H1 (cell line): ENCODE results near the gene HIVEP3. TPM values are rescaled to one million over a fixed set of nuclear protein-coding genes. Genes with fewer than 3 reads are reported as not detected.

Experiments
- POLR2A ChIP-seq, 2 experiments: IDR thresholded peaks; 1 replicate in 1 of 2; 2 replicates in 1 of 2; pipeline ENCODE4 v1.6.1; 2011; ENCODE audit warnings: low read depth in 2 of 2, low read length in 2 of 2, mild to moderate bottlenecking in 2 of 2; ENCODE audit errors: control extremely low read depth in 1 of 2
- RXRA ChIP-seq: IDR thresholded peaks from 2 replicates; pipeline ENCODE4 v1.6.1; 2011; ENCODE audit warnings: low read depth, mild to moderate bottlenecking, low read length, moderate library complexity; ENCODE audit not compliant: insufficient read depth
- SIN3A ChIP-seq, 2 experiments: IDR thresholded peaks in 1 of 2; conservative IDR thresholded peaks in 1 of 2; 2 replicates each; pipeline ENCODE4 v1.6.1; 2011 to 2012; ENCODE audit warnings: low read length in 2 of 2, improper control_type of control experiment in 1 of 2, low read depth in 1 of 2, mild to moderate bottlenecking in 1 of 2
- SIRT6 ChIP-seq: IDR thresholded peaks from one replicate; pipeline ENCODE4 v1.7.1; 2012; ENCODE audit warnings: low read length, inconsistent platforms
- TAF1 ChIP-seq: IDR thresholded peaks from 2 replicates; pipeline ENCODE4 v1.6.1; 2011; ENCODE audit warnings: mild to moderate bottlenecking, low read depth, low read length
- polyA plus RNA-seq, 7 experiments: library from polyadenylated mRNA; depleted of rRNA in 3 of 7; stranded (reverse) in 5 of 7; unstranded in 2 of 7; fragments of >200 nt in 5 of 7; fragments of 200-250 nt in 2 of 7; gene quantifications; 1 replicate in 5 of 7; 2 replicates in 1 of 7; 4 replicates in 1 of 7; pipeline versions ENCODE4 v1.2.1 to v1.2.3, GENCODE V29; 2011 to 2013; ENCODE audit warnings: missing spikeins in 2 of 7, mixed read lengths in 2 of 7
- total RNA-seq: library from RNA; stranded (reverse); fragmentation: NEBNext Ultra II Directional; extraction: Animal tissue kit (Norgen Biotek cat#: 25700); gene quantifications from 2 replicates; pipeline ENCODE4 v1.2.1, GENCODE V29; 2021

HIVEP3 gene
- total and polyA plus RNA-seq, 2 of the 8 experiments (the other 6 are each of a cell fraction or from before 2014, with no cell fraction given), result 0.24 to 0.69 TPM

GRCh38 chr1:41681331-41682098 lies 237.2 kb downstream of the HIVEP3 start (continued):
- no peak for TF ChIP-seq RXRA
- TF ChIP-seq SIRT6, result no peak
- no peak for TF ChIP-seq POLR2A (IDR thresholded peaks at IDR 0.05; ENCODE audit: control extremely low read depth in 1 of 2, low read depth in 2 of 2, low read length in 2 of 2)
- no peak for TF ChIP-seq TAF1
- TF ChIP-seq SIN3A (conservative IDR thresholded peaks at IDR 0.05 in 1 of 2, IDR thresholded peaks at IDR 0.05 in 1 of 2; ENCODE audit: low read depth in 1 of 2, low read length in 2 of 2), result no peak
